ENCODE results near the gene SDK1.

The SDK1 gene

DNA sequence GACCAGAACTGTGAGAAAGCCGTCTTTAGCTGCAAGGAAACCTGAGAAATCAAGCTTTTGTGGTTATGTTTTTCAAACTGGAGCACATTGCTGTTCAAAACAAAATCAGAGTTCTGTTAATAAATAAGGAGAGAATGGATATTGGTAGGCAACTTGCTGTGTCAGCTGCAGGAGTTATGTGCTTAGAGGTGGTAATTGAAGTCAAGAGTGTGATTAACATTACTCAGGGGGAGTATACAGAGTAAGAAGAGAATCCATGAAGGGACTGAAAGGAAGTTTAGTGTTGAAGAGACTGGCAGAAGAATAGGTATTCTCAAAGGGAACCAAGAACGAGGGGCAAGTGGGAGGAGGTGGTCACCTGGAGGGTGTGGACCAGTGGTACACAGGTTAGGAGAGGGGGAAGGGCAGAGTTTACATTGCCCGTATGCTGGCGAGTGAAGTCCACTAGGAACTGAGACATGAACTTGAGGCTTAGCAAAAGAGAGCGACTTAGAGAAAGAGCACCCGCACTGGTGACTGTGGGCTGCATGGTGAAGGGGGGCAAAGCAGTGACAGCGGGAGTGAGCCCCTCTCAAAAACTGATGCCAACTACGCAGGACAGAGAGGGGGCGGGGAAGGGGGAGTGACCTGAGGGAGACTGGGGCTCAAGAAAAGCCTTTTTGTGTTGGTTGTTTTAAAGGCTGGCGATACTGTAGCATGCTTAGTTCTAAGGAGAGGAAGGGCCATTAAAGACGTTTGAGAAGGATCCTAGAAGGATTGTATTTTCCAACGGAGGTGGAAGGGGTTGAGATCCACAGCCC lies 80.0 kb downstream of the SDK1 start (continued):
- no peak for TF ChIP-seq ZBTB11 (tag by site-specific recombination; conservative IDR thresholded peaks at IDR 0.05; ENCODE audit: low read depth)
- TF ChIP-seq, protein P1, sequence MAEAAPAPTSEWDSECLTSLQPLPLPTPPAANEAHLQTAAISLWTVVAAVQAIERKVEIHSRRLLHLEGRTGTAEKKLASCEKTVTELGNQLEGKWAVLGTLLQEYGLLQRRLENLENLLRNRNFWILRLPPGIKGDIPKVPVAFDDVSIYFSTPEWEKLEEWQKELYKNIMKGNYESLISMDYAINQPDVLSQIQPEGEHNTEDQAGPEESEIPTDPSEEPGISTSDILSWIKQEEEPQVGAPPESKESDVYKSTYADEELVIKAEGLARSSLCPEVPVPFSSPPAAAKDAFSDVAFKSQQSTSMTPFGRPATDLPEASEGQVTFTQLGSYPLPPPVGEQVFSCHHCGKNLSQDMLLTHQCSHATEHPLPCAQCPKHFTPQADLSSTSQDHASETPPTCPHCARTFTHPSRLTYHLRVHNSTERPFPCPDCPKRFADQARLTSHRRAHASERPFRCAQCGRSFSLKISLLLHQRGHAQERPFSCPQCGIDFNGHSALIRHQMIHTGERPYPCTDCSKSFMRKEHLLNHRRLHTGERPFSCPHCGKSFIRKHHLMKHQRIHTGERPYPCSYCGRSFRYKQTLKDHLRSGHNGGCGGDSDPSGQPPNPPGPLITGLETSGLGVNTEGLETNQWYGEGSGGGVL (tag by site-specific recombination; IDR thresholded peaks at IDR 0.05): no peak
- no peak for TF ChIP-seq ZNF416 (tag by site-specific recombination; IDR thresholded peaks at IDR 0.05)

GRCh38 chr7:3386423-3387190 lies 85.6 kb downstream of the SDK1 start:
- POLR2A ChIA-PET: no interaction called here
- no peaks in the 10 kb centered on the region for H3K9me3 ChIP-seq (ENCODE audit: control insufficient read depth, insufficient read depth, low read depth, low read length)
- CTCF ChIA-PET: interaction anchor here (0.7 to 0.8 kb wide), 2 partner anchors 14 to 16 kb away, joined by 3 read pairs; no protein-coding TSS in a partner anchor
- H3K4me1 ChIP-seq (ENCODE audit: control insufficient read depth, insufficient read depth, low read length): no peaks in the 10 kb centered on the region; the same call in 1 of the 2 replicates
- H3K4me3 ChIP-seq (ENCODE audit: low read depth, low read length): no peak overlapping the region
- TF ChIP-seq, protein P2, sequence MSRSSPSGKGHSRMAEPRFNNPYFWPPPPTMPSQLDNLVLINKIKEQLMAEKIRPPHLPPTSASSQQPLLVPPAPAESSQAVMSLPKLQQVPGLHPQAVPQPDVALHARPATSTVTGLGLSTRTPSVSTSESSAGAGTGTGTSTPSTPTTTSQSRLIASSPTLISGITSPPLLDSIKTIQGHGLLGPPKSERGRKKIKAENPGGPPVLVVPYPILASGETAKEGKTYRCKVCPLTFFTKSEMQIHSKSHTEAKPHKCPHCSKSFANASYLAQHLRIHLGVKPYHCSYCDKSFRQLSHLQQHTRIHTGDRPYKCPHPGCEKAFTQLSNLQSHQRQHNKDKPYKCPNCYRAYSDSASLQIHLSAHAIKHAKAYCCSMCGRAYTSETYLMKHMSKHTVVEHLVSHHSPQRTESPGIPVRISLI (tag by site-specific recombination; IDR thresholded peaks at IDR 0.05): no peak
- TF ChIP-seq, protein P3, sequence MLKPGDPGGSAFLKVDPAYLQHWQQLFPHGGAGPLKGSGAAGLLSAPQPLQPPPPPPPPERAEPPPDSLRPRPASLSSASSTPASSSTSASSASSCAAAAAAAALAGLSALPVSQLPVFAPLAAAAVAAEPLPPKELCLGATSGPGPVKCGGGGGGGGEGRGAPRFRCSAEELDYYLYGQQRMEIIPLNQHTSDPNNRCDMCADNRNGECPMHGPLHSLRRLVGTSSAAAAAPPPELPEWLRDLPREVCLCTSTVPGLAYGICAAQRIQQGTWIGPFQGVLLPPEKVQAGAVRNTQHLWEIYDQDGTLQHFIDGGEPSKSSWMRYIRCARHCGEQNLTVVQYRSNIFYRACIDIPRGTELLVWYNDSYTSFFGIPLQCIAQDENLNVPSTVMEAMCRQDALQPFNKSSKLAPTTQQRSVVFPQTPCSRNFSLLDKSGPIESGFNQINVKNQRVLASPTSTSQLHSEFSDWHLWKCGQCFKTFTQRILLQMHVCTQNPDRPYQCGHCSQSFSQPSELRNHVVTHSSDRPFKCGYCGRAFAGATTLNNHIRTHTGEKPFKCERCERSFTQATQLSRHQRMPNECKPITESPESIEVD (tag by site-specific recombination; IDR thresholded peaks at IDR 0.05): 0 out of 2 replicates have a peak, but pooled peaks have one; percentile 16
- no peak for TF ChIP-seq ZSCAN30 (tag by site-specific recombination; IDR thresholded peaks at IDR 0.05)
- no peak for TF ChIP-seq ZNF701 (tag by site-specific recombination; IDR thresholded peaks at IDR 0.05)
- no peaks in the 10 kb centered on the region for H3K36me3 ChIP-seq (ENCODE audit: control insufficient read depth in 2 of 2, insufficient read depth in 1 of 2, low read length in 2 of 2)
- no peak overlapping the region for H3K27ac ChIP-seq (ENCODE audit: extremely low read depth, low read depth, low read length)

GRCh38 chr7:3393862-3394261 lies 92.8 kb downstream of the SDK1 start:
- H3K9me3 ChIP-seq (ENCODE audit: control insufficient read depth, insufficient read depth, low read depth, low read length): no peaks in the 10 kb centered on the region; the same call in none of the 2 replicates
- ChIA-PET POLR2A (no interaction called here), CTCF (no interaction called here)
- no peak overlapping the region for H3K4me3 ChIP-seq (ENCODE audit: low read depth, low read length)
- no peaks in the 10 kb centered on the region for H3K36me3 ChIP-seq (ENCODE audit: control insufficient read depth in 2 of 2, insufficient read depth in 1 of 2, low read length in 2 of 2)
- TF ChIP-seq ZNF16 (tag by site-specific recombination; IDR thresholded peaks at IDR 0.05; ENCODE audit: low read depth) (no peak), ZFP69B (tag by site-specific recombination; IDR thresholded peaks at IDR 0.05) (no peak)
- TF ChIP-seq, protein P4, sequence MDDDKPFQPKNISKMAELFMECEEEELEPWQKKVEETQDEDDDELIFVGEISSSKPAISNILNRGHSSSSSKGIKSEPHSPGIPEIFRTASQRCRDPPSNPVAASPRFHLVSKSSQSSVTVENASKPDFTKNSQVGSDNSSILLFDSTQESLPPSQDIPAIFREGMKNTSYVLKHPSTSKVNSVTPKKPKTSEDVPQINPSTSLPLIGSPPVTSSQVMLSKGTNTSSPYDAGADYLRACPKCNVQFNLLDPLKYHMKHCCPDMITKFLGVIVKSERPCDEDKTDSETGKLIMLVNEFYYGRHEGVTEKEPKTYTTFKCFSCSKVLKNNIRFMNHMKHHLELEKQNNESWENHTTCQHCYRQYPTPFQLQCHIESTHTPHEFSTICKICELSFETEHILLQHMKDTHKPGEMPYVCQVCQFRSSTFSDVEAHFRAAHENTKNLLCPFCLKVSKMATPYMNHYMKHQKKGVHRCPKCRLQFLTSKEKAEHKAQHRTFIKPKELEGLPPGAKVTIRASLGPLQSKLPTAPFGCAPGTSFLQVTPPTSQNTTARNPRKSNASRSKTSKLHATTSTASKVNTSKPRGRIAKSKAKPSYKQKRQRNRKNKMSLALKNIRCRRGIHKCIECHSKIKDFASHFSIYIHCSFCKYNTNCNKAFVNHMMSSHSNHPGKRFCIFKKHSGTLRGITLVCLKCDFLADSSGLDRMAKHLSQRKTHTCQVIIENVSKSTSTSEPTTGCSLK (tag by site-specific recombination; IDR thresholded peaks at IDR 0.05): no peak
- no peaks in the 10 kb centered on the region for H3K4me1 ChIP-seq (ENCODE audit: control insufficient read depth, insufficient read depth, low read length)
- no peak overlapping the region for H3K27ac ChIP-seq (ENCODE audit: extremely low read depth, low read depth, low read length)

All from HEK293 (cell line).